ENCODE data around the gene SERINC1. TPM values are rescaled to one million over a fixed set of nuclear protein-coding genes. Genes with fewer than 3 reads are reported as not detected.

SERINC1 gene
- total RNA-seq, 1 donor from 2014 or later: 91.1 TPM

GRCh38 chr6:122408702-122409458, 62.7 kb downstream of the SERINC1 start:
- Mint-ChIP-seq H3K4me1 (ENCODE audit: low read depth) (peaks cover 26% of the 10 kb centered on the region), H3K27me3 (no peaks in the 10 kb centered on the region), H3K36me3 (ENCODE audit: insufficient read depth) (peaks cover 25% of the 10 kb centered on the region), H3K27ac (peak overlapping the region; percentile 33), H3K4me3 (ENCODE audit: low read depth) (no peak overlapping the region), H3K9me3 (ENCODE audit: low read depth) (no peaks in the 10 kb centered on the region)
- no peak for TF ChIP-seq CTCF (IDR thresholded peaks at IDR 0.05; ENCODE audit: unreplicated experiment)
- no peak for DNase-seq (ENCODE audit: low spot score, unreplicated experiment)

GRCh38 chr6:122408240-122408639, 63.4 kb downstream of the SERINC1 start:
- H3K36me3 Mint-ChIP-seq (ENCODE audit: insufficient read depth): peaks cover 19% of the 10 kb centered on the region
- H3K4me3 Mint-ChIP-seq (ENCODE audit: low read depth): no peak overlapping the region
- TF ChIP-seq CTCF (IDR thresholded peaks at IDR 0.05; ENCODE audit: unreplicated experiment): no peak
- no peaks in the 10 kb centered on the region for H3K9me3 Mint-ChIP-seq (ENCODE audit: low read depth)
- no peak overlapping the region for H3K27ac Mint-ChIP-seq
- DNase-seq (ENCODE audit: low spot score, unreplicated experiment): no peak
- peaks cover 26% of the 10 kb centered on the region for H3K4me1 Mint-ChIP-seq (ENCODE audit: low read depth)
- no peaks in the 10 kb centered on the region for H3K27me3 Mint-ChIP-seq

- DNase-seq (ENCODE audit: low spot score, unreplicated experiment): no peak
- no peak for TF ChIP-seq CTCF (IDR thresholded peaks at IDR 0.05; ENCODE audit: unreplicated experiment)
- H3K4me3 Mint-ChIP-seq (ENCODE audit: low read depth): no peak overlapping the region
- no peaks in the 10 kb centered on the region for H3K27me3 Mint-ChIP-seq
- H3K9me3 Mint-ChIP-seq (ENCODE audit: low read depth): no peaks in the 10 kb centered on the region
- peaks cover 26% of the 10 kb centered on the region for H3K4me1 Mint-ChIP-seq (ENCODE audit: low read depth)
- no peak overlapping the region for H3K27ac Mint-ChIP-seq
- peaks cover 18% of the 10 kb centered on the region for H3K36me3 Mint-ChIP-seq (ENCODE audit: insufficient read depth)
These were observed 63.9 kb downstream of the SERINC1 start for GRCh38 chr6:122407712-122408111.

- H3K9me3 Mint-ChIP-seq (ENCODE audit: low read depth): no peaks in the 10 kb centered on the region
- no peaks in the 10 kb centered on the region for H3K27me3 Mint-ChIP-seq
- H3K4me1 Mint-ChIP-seq (ENCODE audit: low read depth): peaks cover 25% of the 10 kb centered on the region
- H3K4me3 Mint-ChIP-seq (ENCODE audit: low read depth): no peak overlapping the region
- no peak for TF ChIP-seq CTCF (IDR thresholded peaks at IDR 0.05; ENCODE audit: unreplicated experiment)
- DNase-seq (ENCODE audit: low spot score, unreplicated experiment): no peak
- H3K36me3 Mint-ChIP-seq (ENCODE audit: insufficient read depth): peaks cover 11% of the 10 kb centered on the region
- H3K27ac Mint-ChIP-seq: no peak overlapping the region
These were observed 65.4 kb downstream of the SERINC1 start for GRCh38 chr6:122406187-122406586.

GRCh38 chr6:122405417-122405816, 66.2 kb downstream of the SERINC1 start:
- no peak for DNase-seq (ENCODE audit: low spot score, unreplicated experiment)
- Mint-ChIP-seq H3K27me3 (no peaks in the 10 kb centered on the region), H3K4me3 (ENCODE audit: low read depth) (no peak overlapping the region), H3K9me3 (ENCODE audit: low read depth) (no peaks in the 10 kb centered on the region), H3K36me3 (ENCODE audit: insufficient read depth) (peaks cover 10% of the 10 kb centered on the region), H3K27ac (no peak overlapping the region), H3K4me1 (ENCODE audit: low read depth) (peaks cover 26% of the 10 kb centered on the region)
- peak; percentile 17 for TF ChIP-seq CTCF (IDR thresholded peaks at IDR 0.05; ENCODE audit: unreplicated experiment)

Data from progenitor cell of endocrine pancreas (in vitro differentiated cells).